HG02763 (cell line): ENCODE results near the gene VPS4A.
A peak's percentile ranks its signal among the peaks of the same experiment; 100 is the strongest.
"Not testable (repeated sequence)": the region's sequence is repeated elsewhere in the genome, so short reads cannot be mapped to it uniquely, and the experiment has no call there.

Experiments
- ATAC-seq: cut with Tn5 transposase; IDR thresholded peaks from one replicate; pipeline ENCODE4 v1.9.1; 2021; ENCODE audit warnings: mild to moderate bottlenecking, moderate library complexity; ENCODE audit not compliant: unreplicated experiment

VPS4A gene

GRCh38 chr16:69326172-69326873, 15.2 kb downstream of the VPS4A start:
- ATAC-seq: no peak

GRCh38 chr16:69327585-69328310, 16.6 kb downstream of the VPS4A start:
- ATAC-seq: no peak

- no peak for ATAC-seq
These were observed 17.7 kb downstream of the VPS4A start for GRCh38 chr16:69328854-69329316.

- peak; percentile 36 for ATAC-seq
These were observed 18.5 kb downstream of the VPS4A start for GRCh38 chr16:69329369-69330285.

- peak; percentile 94 for ATAC-seq
These were observed 19.3 kb downstream of the VPS4A start, which contains the start of gene PDF for GRCh38 chr16:69330286-69331109. TSS of gene PDF (minus strand) at chr16:69330588. CDS start at chr16:69330570, 18 bp downstream.

GRCh38 chr16:69334696-69335095, 23.5 kb downstream of the VPS4A start:
- no peak for ATAC-seq

GRCh38 chr16:69338557-69339288, 27.6 kb downstream of the VPS4A start:
- no peak for ATAC-seq

- ATAC-seq: peak; percentile 89
These were observed 28.3 kb downstream of the VPS4A start, which contains the start of the genes COG8 and NIP7 for GRCh38 chr16:69339289-69340094. TSS of gene COG8 (minus strand) at chr16:69339564. CDS start at chr16:69339552, 12 bp downstream. TSS of gene NIP7 (plus strand) at chr16:69339772. CDS start at chr16:69339830, 58 bp downstream.

- ATAC-seq: no peak
These were observed 29.0 kb downstream of the VPS4A start for GRCh38 chr16:69340095-69340644.

GRCh38 chr16:69344171-69344570, 33.0 kb downstream of the VPS4A start:
- ATAC-seq: no peak

GRCh38 chr16:69345923-69346322, 34.8 kb downstream of the VPS4A start:
- ATAC-seq: no peak

- no peak for ATAC-seq
These were observed 35.5 kb downstream of the VPS4A start for GRCh38 chr16:69346683-69347082.

GRCh38 chr16:69348222-69348621, 37.1 kb downstream of the VPS4A start:
- no peak for ATAC-seq

GRCh38 chr16:69349536-69349935, 38.4 kb downstream of the VPS4A start:
- no peak for ATAC-seq

- ATAC-seq: no peak
These were observed 39.5 kb downstream of the VPS4A start for GRCh38 chr16:69350536-69351133.

- no peak for ATAC-seq
These were observed 40.3 kb downstream of the VPS4A start, which contains the start of gene TMED6 for GRCh38 chr16:69351309-69352027. TSS of gene TMED6 (minus strand) at chr16:69351786. CDS start at chr16:69351753, 33 bp downstream.

GRCh38 chr16:69360070-69360469, 48.9 kb downstream of the VPS4A start:
- ATAC-seq: not testable (repeated sequence)
